ENCODE results near the gene COBL.
A peak's percentile ranks its signal among the peaks of the same experiment; 100 is the strongest.

The COBL gene

GRCh38 chr7:51304729-51305128, 11.9 kb downstream of the COBL start:
- no peak for DNase-seq

GRCh38 chr7:51303142-51303525, 13.5 kb downstream of the COBL start:
- DNase-seq: no peak

- DNase-seq: no peak
Observed at GRCh38 chr7:51301806-51302205, 14.8 kb downstream of the COBL start.

GRCh38 chr7:51300762-51301674, 15.6 kb downstream of the COBL start:
- DNase-seq: no peak

GRCh38 chr7:51299391-51300133, 17.0 kb downstream of the COBL start:
- DNase-seq: peak; percentile 22

GRCh38 chr7:51298912-51299311, 17.7 kb downstream of the COBL start:
- no peak for DNase-seq

GRCh38 chr7:51297986-51298385, 18.6 kb downstream of the COBL start:
- no peak for DNase-seq

GRCh38 chr7:51295440-51296245, 21.0 kb downstream of the COBL start:
- DNase-seq: peak; percentile 47

- DNase-seq: no peak
Observed at GRCh38 chr7:51292596-51292995, 24.0 kb downstream of the COBL start.

GRCh38 chr7:51290702-51291540, 25.7 kb downstream of the COBL start:
- DNase-seq: no peak

GRCh38 chr7:51290304-51290637, 26.3 kb downstream of the COBL start:
- DNase-seq: no peak

- DNase-seq: no peak
Observed at GRCh38 chr7:51289623-51290303, 26.8 kb downstream of the COBL start.

GRCh38 chr7:51288896-51289622, 27.6 kb downstream of the COBL start:
- peak; percentile 23 for DNase-seq

- DNase-seq: no peak
Observed at GRCh38 chr7:51286401-51286800, 30.2 kb downstream of the COBL start.

- DNase-seq: no peak
Observed at GRCh38 chr7:51280156-51280555, 36.5 kb downstream of the COBL start.

GRCh38 chr7:51279391-51280023, 37.1 kb downstream of the COBL start:
- no peak for DNase-seq

GRCh38 chr7:51278797-51279196, 37.8 kb downstream of the COBL start:
- peak; percentile 74 for DNase-seq

- DNase-seq: peak; percentile 32
Observed at GRCh38 chr7:51276967-51277366, 39.6 kb downstream of the COBL start.

GRCh38 chr7:51276091-51276605, 40.5 kb downstream of the COBL start:
- no peak for DNase-seq

- DNase-seq: no peak
Observed at GRCh38 chr7:51275532-51275931, 41.1 kb downstream of the COBL start.
